ENCODE measurements around the gene MAP4K3. TPM values are rescaled to one million over a fixed set of nuclear protein-coding genes. Genes with fewer than 3 reads are reported as not detected.

MAP4K3 gene
- total RNA-seq: 32.3 TPM
- long read RNA-seq, full-length matches to known transcripts: 17 of 24 reads
- long read RNA-seq, partial matches to known transcripts: 5 of 24 reads
- long read RNA-seq, other reads (novel, unspliced or antisense): 2 of 24 reads

DNA sequence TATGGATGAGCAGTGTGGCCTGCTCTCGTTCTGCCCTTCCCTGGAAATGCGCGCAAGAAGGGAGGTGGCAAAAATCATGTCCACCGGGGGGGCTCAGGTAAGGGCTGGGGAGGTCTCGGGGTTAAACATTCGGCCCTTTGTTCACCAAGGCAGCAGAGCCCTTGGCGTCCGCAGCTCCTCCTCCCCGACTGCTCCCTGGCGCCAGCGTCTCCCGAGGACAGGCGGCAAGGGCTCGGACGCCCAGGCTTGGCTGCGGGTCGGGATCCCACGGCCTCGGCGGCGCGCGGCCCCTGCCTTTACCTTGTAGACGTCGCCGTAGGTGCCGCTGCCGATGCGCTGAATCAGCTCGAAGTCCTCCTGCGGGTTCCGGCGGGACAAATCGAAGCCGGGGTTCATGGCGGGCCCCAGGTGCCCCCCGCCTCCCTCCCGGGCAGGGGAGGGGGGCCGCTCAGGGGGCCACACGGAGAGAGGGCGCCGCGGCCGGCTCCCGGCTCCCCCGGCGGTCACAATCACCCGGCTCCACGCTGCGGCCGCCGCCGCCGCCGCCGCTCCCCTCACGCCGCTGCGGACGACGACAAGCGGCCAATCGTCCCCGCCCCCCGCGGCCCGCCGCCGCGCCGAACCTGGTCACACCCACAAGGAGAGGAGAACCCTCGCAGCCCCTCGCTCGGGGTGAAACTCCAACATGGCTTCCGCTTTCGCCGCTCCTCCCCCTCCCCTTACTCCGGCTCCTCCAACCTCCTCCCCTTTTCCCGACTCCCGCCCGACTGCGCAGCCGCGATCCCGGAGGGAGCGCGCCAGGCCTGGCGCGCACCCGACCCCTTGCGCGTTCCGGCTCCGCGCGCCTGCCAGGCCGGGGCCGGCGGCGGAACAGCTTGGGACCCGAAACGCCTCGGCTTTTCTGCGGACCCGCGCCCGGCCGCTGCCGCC lies at the start of gene MAP4K3:
TSS of gene MAP4K3 (minus strand) at position 694 of the 930 bp plus-strand sequence. CDS start at position 396, 298 bp downstream.
- ATAC-seq (peak; percentile 93), DNase-seq (ENCODE audit: missing footprints) (peak; percentile 94)
- intact Hi-C loops (cut with DNase I): loop anchor here (1.0 to 10.0 kb wide), 6 partner anchors 57 to 285 kb away; no protein-coding TSS in a partner anchor

DNA sequence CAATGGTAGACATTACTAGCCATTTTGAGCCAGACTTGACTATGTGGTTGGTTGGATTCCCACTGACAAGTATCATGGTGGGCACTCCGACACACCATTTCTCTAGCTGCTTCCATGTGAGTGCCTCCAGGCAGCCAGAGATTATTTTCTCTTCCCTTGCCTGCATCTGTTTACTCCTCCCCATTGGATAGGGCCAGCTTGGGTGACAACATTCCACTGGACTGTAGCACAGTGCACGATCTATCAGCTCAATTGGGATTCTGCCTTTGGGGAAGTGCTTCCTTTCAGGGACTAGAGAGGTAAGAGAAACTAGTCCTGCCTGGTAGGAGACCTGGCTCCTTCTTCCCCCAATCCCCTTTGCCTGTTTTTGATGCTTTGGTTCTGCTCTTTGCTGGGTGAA lies 49.0 kb upstream of the MAP4K3 start:
- ATAC-seq (no peak), DNase-seq (ENCODE audit: missing footprints) (no peak)
- intact Hi-C loops (cut with DNase I): no loop called here

DNA sequence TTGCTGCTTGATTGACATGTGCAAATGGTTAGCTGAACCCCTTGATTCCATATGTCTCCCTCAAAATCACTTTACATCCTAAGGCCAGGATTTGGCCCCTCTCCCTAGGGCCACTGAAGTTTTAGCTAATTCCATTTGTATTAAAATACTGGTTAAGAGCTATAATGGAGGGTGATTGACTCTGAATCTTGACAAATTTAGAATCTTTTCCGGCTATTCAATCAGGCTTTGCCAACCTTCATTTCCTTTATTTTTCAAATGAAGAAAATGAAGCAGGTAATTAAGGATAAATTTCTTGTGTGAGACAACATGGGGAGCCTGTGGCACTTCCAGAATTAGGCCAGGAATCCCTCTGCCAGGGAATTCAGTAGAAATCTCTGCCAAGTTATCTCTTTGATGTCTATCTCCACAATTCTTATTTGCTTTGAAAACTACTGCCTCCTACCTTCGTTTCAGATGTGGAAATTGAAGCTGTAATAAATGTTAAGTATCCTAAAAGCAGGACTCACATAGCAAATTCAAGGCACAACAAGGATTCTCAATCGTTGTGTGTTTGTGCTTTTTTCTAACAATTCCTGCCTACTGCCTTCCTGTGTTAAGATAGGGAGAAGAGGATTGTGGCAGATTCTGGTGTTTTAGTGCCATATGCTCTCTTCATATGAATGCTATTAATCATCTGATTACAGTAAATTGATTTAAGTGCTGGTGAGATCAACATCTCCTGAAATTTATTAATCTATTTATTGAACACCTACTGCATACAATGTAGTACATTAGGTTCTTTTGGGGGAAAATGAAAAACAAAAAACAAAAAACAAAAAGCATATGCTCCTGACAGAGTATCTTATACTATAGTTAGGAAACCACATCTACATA lies 47.8 kb upstream of the MAP4K3 start:
- DNase-seq (ENCODE audit: missing footprints) (no peak), ATAC-seq (no peak)
- intact Hi-C loops (cut with DNase I): no loop called here

DNA sequence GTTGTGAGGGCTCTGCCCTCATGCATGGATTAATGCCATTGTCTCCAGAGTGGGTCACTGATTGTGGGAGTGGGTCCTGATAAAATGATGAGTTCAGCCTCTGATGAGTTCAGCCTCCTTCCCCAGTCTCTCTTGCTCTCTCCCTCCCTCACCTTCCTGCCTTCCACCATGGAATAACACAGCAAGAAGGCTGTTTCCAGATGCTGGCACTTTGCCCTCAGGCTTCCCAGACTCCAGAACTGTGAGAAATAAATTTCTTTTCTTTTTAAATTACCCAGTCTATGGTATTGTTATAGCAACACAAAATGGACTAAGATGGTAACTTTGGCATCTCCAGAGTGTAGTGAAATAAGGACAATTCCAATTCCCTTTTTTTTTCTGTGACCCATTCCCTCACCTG lies 47.1 kb upstream of the MAP4K3 start:
- intact Hi-C loops (cut with DNase I): no loop called here
- DNase-seq (ENCODE audit: missing footprints) (no peak), ATAC-seq (no peak)

DNA sequence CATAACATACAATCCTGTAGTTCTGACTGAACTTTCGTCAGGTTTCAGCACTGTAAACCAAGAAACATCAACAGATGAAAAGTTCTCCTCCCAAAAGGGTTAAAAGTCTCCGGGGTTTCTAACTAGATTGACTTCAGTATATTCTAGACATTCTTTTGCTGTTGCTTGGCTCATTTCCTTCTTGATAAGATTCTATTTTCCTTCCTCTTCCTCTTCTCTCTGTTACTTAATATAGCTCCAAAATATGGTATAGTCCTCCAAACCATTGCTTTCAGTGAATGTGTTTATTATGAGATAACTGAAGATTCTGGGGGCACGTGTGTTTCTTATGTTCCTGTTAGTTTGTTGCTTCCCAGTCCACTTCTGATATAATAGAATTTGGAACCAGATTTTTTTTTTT lies 46.4 kb upstream of the MAP4K3 start:
- ATAC-seq (no peak), DNase-seq (ENCODE audit: missing footprints) (no peak)
- intact Hi-C loops (cut with DNase I): no loop called here

DNA sequence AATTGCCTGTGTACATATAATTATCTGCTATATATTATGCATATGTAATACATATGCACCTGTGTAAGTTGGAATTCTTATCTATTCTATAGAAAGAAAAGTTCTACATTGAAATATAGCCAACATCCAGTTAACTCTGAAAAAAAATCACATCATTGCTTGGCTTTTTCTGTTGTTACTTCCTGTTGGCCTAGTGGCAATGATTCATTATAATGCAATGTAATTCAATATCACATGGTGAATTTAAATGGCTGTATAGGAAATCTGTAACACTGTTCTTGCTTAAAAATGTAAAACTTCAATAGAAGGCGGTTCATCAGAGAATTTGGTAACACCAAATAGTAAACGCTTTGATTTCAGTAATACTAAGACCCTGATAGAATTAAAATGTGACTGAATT lies 44.5 kb upstream of the MAP4K3 start:
- no peak for ATAC-seq
- intact Hi-C loops (cut with DNase I): no loop called here
- DNase-seq (ENCODE audit: missing footprints): no peak

DNA sequence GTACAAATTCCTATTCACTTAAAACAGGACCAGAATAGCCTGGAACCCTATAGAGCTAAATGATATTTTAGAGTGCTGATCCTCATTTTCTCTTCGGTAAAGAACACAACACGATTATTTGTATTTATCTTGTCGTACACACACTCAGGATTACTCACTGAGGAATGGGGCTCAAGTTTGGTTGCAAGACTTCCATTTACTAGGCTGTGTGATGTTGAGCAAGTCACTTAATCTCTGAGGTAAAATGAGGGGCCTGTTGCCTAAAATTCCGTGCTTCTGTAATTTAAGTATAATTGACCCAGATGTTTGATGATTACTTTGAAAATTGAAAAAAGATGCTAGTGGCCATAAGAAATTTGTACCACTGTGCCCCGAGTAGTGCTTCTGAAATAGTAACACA lies 42.6 kb upstream of the MAP4K3 start:
- ATAC-seq (no peak), DNase-seq (ENCODE audit: missing footprints) (no peak)
- intact Hi-C loops (cut with DNase I): no loop called here

DNA sequence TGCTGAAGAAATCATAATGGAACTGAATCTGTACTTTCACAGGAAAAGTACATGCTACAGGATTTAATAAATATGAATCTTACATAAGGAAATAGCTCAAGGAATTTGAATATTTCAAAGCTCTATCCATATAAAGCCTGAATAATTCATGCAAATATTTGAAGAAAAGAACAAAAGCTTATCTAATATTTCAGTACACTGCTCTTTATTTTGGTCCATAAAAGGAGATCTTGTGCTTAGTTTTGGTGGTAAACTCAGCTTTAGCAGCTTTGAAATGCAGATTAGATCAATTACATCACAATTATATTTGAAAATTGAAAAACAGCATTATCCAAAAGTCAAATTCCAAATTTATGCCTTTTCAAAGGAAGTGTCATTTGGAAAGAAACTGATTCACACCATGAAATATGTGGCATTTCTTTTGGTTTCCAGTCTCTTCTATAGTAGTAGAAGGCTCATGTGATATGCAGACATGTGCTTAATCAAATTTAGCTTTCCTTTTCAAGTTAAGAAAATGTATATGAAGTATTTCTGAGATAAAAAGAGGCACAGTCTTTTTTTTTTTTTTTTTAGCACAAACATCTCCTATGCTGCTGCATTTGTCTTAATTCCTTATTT lies 42.1 kb upstream of the MAP4K3 start:
- DNase-seq (ENCODE audit: missing footprints) (no peak), ATAC-seq (no peak)
- intact Hi-C loops (cut with DNase I): no loop called here

DNA sequence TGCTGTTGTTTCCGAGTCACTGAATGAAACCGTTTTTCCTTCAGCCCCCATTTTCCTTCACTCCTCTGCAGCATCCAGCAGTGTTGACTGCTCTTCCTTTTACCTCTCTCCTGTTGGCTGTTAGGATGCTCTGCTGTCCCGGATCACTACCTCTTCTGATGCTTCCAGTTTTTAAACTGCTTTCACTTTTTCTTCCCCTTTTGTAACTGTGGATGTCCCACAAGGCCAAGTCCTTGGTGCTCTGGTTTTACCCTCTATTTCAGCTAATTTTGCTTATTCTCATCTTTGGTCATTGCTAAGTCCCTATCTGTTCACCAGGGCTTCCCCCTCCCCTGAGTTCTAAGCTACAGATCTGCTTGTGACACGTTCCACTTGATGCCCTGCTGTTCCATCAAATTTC lies 39.4 kb upstream of the MAP4K3 start:
- DNase-seq (ENCODE audit: missing footprints) (no peak), ATAC-seq (no peak)
- intact Hi-C loops (cut with DNase I): no loop called here

DNA sequence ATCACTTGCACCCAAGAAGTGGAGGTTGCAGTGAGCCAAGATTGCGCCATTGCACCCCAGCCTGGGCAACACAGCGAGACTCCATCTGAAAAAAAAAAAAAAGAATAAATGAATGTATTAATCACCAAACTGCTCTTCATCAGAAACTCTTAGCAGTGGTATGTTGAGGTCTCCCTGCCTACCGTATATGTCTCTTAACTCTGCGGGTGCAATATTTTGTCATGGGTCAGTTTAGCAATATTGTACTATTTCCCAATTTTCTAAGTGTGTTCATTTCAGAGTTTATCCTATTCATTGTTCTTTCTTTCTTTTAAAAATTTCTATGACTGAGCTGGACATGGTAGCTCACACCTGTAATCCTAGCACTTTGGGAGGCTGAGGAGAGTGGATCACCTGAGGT lies 37.9 kb upstream of the MAP4K3 start:
- intact Hi-C loops (cut with DNase I): no loop called here
- no peak for ATAC-seq
- DNase-seq (ENCODE audit: missing footprints): no peak

DNA sequence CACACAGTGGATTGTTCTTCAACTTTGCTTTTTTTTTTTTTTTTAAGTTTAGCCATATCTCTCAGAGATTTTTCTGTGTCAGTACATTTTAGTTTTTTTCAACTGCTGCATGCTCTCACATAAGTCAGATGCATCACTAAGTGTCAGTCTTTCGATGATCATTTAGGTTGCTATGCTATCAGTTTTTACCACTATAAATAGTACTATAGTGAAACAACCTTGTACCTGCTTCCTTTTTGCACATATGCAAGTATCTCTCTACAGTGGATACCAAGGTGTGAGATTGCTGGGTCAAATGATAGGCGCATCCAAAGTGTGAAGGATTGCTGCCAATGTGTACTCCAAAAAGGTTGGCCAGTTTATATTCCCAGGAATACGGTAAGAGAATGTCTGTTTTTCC lies 33.5 kb upstream of the MAP4K3 start:
- DNase-seq (ENCODE audit: missing footprints) (no peak), ATAC-seq (no peak)
- intact Hi-C loops (cut with DNase I): no loop called here

DNA sequence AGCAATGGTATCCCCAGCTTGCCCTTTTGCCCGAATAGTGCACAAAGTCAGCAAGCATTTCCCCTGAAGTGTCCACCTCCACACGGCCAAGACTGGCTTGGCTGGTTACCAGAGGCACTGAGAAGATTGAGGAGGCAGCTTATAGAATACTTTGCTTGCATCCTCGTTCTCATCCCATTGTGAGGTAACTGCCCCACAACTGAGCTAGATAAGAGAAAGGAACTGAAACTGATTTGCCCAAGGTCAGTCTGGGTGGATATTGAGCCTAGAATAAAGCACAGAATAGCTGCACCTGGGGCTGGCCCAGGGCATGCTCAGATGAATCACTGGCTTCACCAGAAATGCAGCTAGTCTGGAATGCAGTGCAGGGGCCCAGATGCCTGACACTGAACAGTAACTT lies 32.7 kb upstream of the MAP4K3 start:
- peak; percentile 60 for ATAC-seq

DNA sequence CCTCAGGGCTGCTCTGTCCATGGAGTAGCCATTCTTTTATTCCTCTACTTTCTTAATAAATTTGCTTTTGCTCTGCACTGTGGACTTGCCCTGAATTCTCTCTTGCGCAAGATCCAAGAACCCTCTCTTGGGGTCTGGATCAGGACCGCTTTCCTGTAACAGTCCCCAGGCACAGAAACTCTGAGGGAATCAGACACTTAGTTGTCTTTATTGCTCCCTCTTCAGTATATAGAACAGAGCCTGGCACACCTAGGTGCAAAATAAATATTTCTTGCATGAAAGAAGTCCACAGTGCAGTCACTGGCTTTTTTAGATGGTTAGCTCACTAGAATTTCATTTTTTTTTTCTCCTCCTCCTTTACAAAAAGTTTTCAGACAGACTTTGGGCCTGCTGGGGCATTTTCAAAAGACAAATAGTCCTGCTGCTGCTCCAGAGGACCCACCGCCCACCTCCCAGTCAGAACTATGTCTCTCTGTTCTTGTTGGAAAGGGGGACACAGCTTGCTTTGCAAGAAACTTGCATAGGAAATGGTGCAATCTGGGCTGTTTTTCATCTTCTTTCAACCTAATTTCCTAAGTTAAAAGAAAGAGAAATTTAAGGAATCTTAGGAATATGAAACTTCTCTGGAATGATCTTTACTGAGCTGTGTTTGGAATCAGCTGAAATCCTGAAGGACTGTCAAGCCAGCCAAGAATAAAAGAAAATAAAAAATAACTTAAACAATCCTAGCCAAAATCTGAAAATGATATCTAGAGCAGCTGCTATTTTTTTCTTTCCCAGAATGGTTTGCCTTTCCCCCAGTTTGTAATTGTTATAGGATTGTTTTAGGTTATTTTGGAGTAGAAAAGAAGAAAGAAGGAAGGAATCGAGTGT lies 31.7 kb upstream of the MAP4K3 start:
- intact Hi-C loops (cut with DNase I): no loop called here
- ATAC-seq (peak; percentile 55), DNase-seq (ENCODE audit: missing footprints) (no peak)

More for the DNA sequence above, 32.7 kb upstream of the MAP4K3 start:
- intact Hi-C loops (cut with DNase I): no loop called here
- peak; percentile 27 for DNase-seq (ENCODE audit: missing footprints)

DNA sequence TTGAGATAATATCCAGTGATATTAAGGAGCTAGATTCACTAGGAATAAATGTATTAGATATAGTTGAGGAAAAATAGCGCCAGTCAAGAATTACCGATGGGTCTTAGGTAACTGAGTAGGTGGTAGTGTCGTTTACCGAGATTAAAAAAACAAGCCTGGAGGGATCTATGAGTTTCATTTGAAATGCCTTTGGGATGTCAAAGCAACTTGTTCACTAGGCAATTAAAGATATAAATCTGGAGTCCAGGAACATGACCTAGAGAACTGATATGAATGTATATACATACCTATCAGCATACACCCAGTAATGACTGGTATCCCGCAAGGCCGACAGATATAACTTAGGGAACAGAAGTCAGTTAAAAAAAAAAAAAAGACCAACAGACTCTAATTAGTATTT lies 29.2 kb upstream of the MAP4K3 start:
- intact Hi-C loops (cut with DNase I): no loop called here
- no peak for DNase-seq (ENCODE audit: missing footprints)
- no peak for ATAC-seq

DNA sequence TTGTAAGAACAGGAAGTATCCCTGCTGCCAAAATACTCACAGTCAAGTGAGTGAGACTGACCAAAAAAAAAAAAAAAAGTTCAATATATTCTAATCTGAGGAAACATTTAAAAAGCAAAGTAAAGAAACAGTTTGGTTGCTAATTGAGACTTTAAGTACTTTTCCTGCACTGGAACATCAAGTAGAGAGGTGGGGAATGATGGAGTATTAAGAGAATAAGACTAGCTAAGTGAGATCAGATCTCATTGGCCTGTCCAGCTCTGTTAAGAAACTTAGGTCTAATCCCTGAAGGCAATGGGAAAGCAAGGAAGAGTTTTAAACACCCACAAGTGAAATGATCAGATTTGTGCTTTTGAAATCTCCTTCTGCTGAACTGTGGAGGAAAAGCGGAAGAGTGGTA lies 27.8 kb upstream of the MAP4K3 start:
- intact Hi-C loops (cut with DNase I): no loop called here
- no peak for ATAC-seq
- DNase-seq (ENCODE audit: missing footprints): no peak

DNA sequence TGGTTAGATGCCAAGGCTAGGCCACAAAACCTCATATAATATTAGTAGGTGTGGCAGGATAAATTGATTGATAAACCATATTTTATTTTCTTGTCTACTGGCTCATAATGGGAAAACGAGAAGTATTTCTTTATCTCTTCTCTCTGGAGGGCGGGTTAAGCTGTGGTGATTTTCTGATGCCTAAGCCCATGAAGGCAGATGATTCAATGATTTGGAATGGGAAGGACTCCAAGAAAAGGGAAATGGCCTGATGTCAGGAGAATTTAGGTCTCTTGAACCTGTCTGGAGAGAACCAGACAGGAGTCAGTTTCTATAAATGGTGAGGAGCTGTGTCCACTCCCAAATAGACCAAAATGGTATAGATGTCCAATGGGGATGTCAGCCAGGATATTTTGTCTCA lies 18.7 kb upstream of the MAP4K3 start:
- DNase-seq (ENCODE audit: missing footprints): no peak
- intact Hi-C loops (cut with DNase I): no loop called here
- no peak for ATAC-seq

DNA sequence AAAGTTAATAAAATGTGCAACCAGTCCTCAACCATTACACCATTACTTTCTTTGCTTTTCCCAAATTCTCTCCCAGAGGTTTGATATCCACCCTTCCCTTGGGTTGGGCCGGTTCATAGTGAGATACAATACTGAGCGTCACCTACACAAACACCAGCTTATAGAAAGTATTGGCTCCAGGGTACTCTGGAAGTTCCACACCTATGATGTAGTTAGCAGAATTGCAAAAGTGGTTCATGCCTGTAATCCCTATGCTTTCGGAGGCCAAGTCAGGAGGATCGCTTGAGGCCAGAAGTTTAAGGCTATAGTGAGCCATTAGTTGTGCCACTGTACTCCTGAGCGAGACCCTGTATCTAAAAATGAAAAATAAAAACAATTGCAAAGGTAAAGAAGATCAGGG lies 15.3 kb upstream of the MAP4K3 start:
- no peak for ATAC-seq
- intact Hi-C loops (cut with DNase I): no loop called here
- no peak for DNase-seq (ENCODE audit: missing footprints)

DNA sequence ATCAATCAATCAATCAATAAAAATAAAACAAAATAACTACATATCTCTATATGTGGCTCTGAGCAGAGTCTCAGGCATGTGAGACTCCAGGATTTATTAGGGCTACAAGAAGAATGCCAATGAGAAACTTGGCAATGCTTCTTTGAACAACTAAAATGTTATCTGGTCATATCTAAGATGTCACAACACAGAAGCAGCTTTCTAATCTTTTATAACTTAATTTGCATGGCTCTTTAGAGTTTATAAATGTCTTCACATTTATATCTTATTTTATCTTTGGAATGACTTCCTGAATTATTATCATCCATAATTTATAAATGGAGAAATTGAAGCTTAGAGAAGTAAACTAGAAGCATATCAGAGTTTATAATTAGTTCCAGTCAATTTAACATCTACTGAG lies 14.9 kb upstream of the MAP4K3 start:
- DNase-seq (ENCODE audit: missing footprints) (no peak), ATAC-seq (no peak)
- intact Hi-C loops (cut with DNase I): no loop called here

Measured in Right ventricle myocardium inferior (tissue), 1 donor.